K562 (cell line): ENCODE measurements around the gene AHI1. TPM values are rescaled to one million over a fixed set of nuclear protein-coding genes. Genes with fewer than 3 reads are reported as not detected.
A peak's percentile ranks its signal among the peaks of the same experiment; 100 is the strongest.

Experiments
- ATAC-seq: fragments of 200-7000 bp; cut with Tn5 transposase; 3 replicates; pipeline ENCODE4 v1.9.1; 2020; ENCODE audit warnings: moderate library complexity
- BruUV-seq: library from RNA; stranded (reverse); fragments of 400-500 nt; replicated peaks from 2 replicates; lab custom pipeline; 2021; lab: Mats Ljungman, UMichigan
- CTCF ChIA-PET: fragments of 300-600 bp; formaldehyde crosslinking; extraction: SDS; loops from one replicate; lab custom pipeline; 2021; ENCODE audit warnings: low intra/inter-chr PET ratio; lab: Yijun Ruan, JAX
- POLR2A ChIA-PET: fragments of 300-600, 350-650 bp; sonication (Branson Sonifier 250); formaldehyde crosslinking; extraction: SDS; loops from one replicate; lab custom pipeline; 2021; ENCODE audit warnings: antibody characterized with exemption, inconsistent platforms; lab: Yijun Ruan, JAX
- DNase-seq, 4 experiments: peaks; one replicate each; pipeline versions ENCODE4 v3.0.0 to v3.0.0-alpha.2; 2011 to 2018; ENCODE audit warnings: low spot score in 3 of 4, mixed read lengths in 3 of 4; ENCODE audit errors: extremely low read depth in 1 of 4
- FAIRE-seq: peaks from 2 replicates; lab custom pipeline; 2011; peaks lifted over from hg19 to GRCh38; lab: Jason Lieb, UNC
- H2AFZ ChIP-seq: 2 replicates; pipeline ENCODE4 v1.6.0; 2011; ENCODE audit warnings: low read depth, low read length, control low read depth, inconsistent platforms
- H3K27ac ChIP-seq: fragments of 200-600 bp; 3 replicates; pipeline ENCODE4 v1.8.0; 2011; ENCODE audit warnings: low read depth, mild to moderate bottlenecking, control low read depth, inconsistent platforms, low read length, moderate library complexity, mixed read lengths; ENCODE audit errors: extremely low read depth
- H3K27me3 ChIP-seq, 2 experiments: fragments of 300-600 bp in 1 of 2; 2 replicates in 1 of 2; 3 replicates in 1 of 2; pipeline versions ENCODE4 v1.6.0 to v1.8.0; 2011; ENCODE audit warnings: inconsistent platforms in 2 of 2, low read length in 2 of 2, mild to moderate bottlenecking in 1 of 2, mixed read lengths in 1 of 2, moderate library complexity in 1 of 2; ENCODE audit not compliant: control insufficient read depth in 2 of 2, insufficient read depth in 2 of 2
- H3K36me3 ChIP-seq: fragments of 300-600 bp; 3 replicates; pipeline ENCODE4 v1.8.0; 2011; ENCODE audit warnings: mild to moderate bottlenecking, low read length, inconsistent platforms; ENCODE audit not compliant: control insufficient read depth, insufficient read depth
- H3K4me1 ChIP-seq, 2 experiments: fragments of 200-600 bp in 1 of 2; replicated peaks in 1 of 2; 2 replicates in 1 of 2; 3 replicates in 1 of 2; pipeline versions ENCODE4 v1.5.1 to v1.8.0; 2011; ENCODE audit warnings: inconsistent platforms in 2 of 2, low read length in 2 of 2, mild to moderate bottlenecking in 1 of 2, mixed read lengths in 1 of 2, moderate library complexity in 1 of 2; ENCODE audit not compliant: control insufficient read depth in 2 of 2, insufficient read depth in 2 of 2
- H3K4me2 ChIP-seq: 2 replicates; pipeline ENCODE4 v1.6.1; 2011; ENCODE audit warnings: low read length, control low read depth, inconsistent platforms, mixed read lengths; ENCODE audit not compliant: insufficient read depth
- H3K4me3 ChIP-seq: fragments of 200-600 bp; sonication (generic), shearing (Covaris generic); 2 replicates; pipeline ENCODE4 v1.5.1; 2016; ENCODE audit warnings: control low read depth, inconsistent platforms
- H3K79me2 ChIP-seq: fragments of 200-600 bp; 3 replicates; pipeline ENCODE4 v1.8.0; 2011; ENCODE audit warnings: low read length, inconsistent platforms; ENCODE audit not compliant: control insufficient read depth, insufficient read depth
- H3K9ac ChIP-seq, 2 experiments: 2 replicates each; pipeline versions ENCODE4 v1.6.0 to v1.6.1; 2011; ENCODE audit warnings: low read depth in 2 of 2, low read length in 2 of 2, control low read depth in 1 of 2, inconsistent platforms in 1 of 2, mild to moderate bottlenecking in 1 of 2, mixed read lengths in 1 of 2; ENCODE audit not compliant: insufficient read depth in 1 of 2
- H3K9me1 ChIP-seq: one replicate; pipeline ENCODE4 v1.6.0; 2011; ENCODE audit warnings: inconsistent platforms, mild to moderate bottlenecking, low read length, moderate library complexity; ENCODE audit not compliant: control insufficient read depth, insufficient read depth
- H3K9me3 ChIP-seq: replicated peaks from 2 replicates; pipeline ENCODE4 v1.5.1; 2011; ENCODE audit warnings: low read depth, low read length, inconsistent platforms; ENCODE audit not compliant: control insufficient read depth, insufficient read depth
- H4K20me1 ChIP-seq: replicated peaks from 2 replicates; pipeline ENCODE4 v1.6.1; 2011; ENCODE audit warnings: low read length, inconsistent platforms, mixed read lengths; ENCODE audit not compliant: control insufficient read depth, insufficient read depth
- BRD9 ChIP-seq: fragments of 450-650 bp; IDR thresholded peaks from 2 replicates; pipeline ENCODE4 v1.6.1; 2018; ENCODE audit warnings: low read depth; ENCODE audit not compliant: partially characterized antibody
- CBX5 ChIP-seq: IDR thresholded peaks from 2 replicates; pipeline ENCODE4 v1.6.1; 2014; ENCODE audit warnings: low read depth, borderline replicate concordance
- CCNT2 ChIP-seq: IDR thresholded peaks from 2 replicates; pipeline ENCODE4 v1.6.1; 2011; ENCODE audit warnings: borderline replicate concordance, low read depth, mild to moderate bottlenecking, moderate library complexity, mixed read lengths, low read length; ENCODE audit not compliant: insufficient read length; ENCODE audit errors: extremely low read depth
- CHAMP1 ChIP-seq: fragments of 450-650 bp; IDR thresholded peaks from 2 replicates; pipeline ENCODE4 v1.6.1; 2016; ENCODE audit warnings: mild to moderate bottlenecking
- DDX20 ChIP-seq: fragments of 450-650 bp; IDR thresholded peaks from 2 replicates; pipeline ENCODE4 v1.6.1; 2016; ENCODE audit warnings: missing genetic modification characterization, low read depth, mild to moderate bottlenecking, missing compliant biosample characterization, moderate library complexity
- HNRNPL ChIP-seq: fragments of 200-400 bp; formaldehyde crosslinking; IDR thresholded peaks from 2 replicates; pipeline ENCODE4 v1.6.1; 2017; ENCODE audit warnings: low read depth, mild to moderate bottlenecking, low read length
- ID3 ChIP-seq, 2 experiments: fragments of 250-450 bp in 1 of 2; fragments of 450-650 bp in 1 of 2; sonication (Bioruptor Pico) in 1 of 2; IDR thresholded peaks; 2 replicates each; pipeline versions ENCODE4 v1.6.1 to v1.8.0; 2016 to 2021; ENCODE audit warnings: mild to moderate bottlenecking in 2 of 2, moderate library complexity in 2 of 2, missing compliant biosample characterization in 1 of 2, missing genetic modification characterization in 1 of 2
- POLR2B ChIP-seq: fragments of 450-650 bp; IDR thresholded peaks from 2 replicates; pipeline ENCODE4 v1.6.1; 2018; ENCODE audit warnings: low read depth; ENCODE audit not compliant: partially characterized antibody
- RAD51 ChIP-seq: fragments of 450-650 bp; IDR thresholded peaks from 2 replicates; pipeline ENCODE4 v1.7.1; 2016; ENCODE audit warnings: low read depth, mild to moderate bottlenecking, borderline replicate concordance
- SAFB ChIP-seq: fragments of 200-400 bp; formaldehyde crosslinking; IDR thresholded peaks from 2 replicates; pipeline ENCODE4 v1.6.1; 2017; ENCODE audit warnings: low read depth, low read length, borderline replicate concordance
- SMARCA4 ChIP-seq: fragments of 450-650 bp; IDR thresholded peaks from 2 replicates; pipeline ENCODE4 v1.6.1; 2016
- ZBTB9 ChIP-seq: fragments of 450-650 bp; formaldehyde crosslinking; IDR thresholded peaks from 2 replicates; pipeline ENCODE4 v1.4.0; 2020; ENCODE audit warnings: mild to moderate bottlenecking, moderate library complexity
- ZC3H8 ChIP-seq: fragments of 450-650 bp; IDR thresholded peaks from 2 replicates; pipeline ENCODE4 v1.6.1; 2017
- ZNF253 ChIP-seq: fragments of 250-450 bp; sonication (Bioruptor Pico); conservative IDR thresholded peaks from 2 replicates; pipeline ENCODE4 v1.6.1; 2021; ENCODE audit warnings: mild to moderate bottlenecking
- WGBS: fragments of 100-300 bp; shearing (Covaris generic); methylation state at CpG from one replicate; pipeline ENCODE4 v1.1.6; 2016; ENCODE audit warnings: low coverage, mixed read lengths; ENCODE audit not compliant: insufficient coverage; ENCODE audit errors: missing lambda C conversion rate; 5-methylcytosine and 5-hydroxymethylcytosine counted together
- in situ Hi-C: fragments of 300-500 bp; cut with MboI; formaldehyde crosslinking; loops from 4 replicates; pipeline ENCODE4 v1.15.0; 2018; ENCODE audit warnings: inconsistent platforms, mixed read lengths
- intact Hi-C: fragments of 100-400 bp; cut with micrococcal nuclease; formaldehyde crosslinking; loops from 2 replicates; pipeline ENCODE4 v1.14.2; 2022
- polyA plus RNA-seq, 8 experiments: library from polyadenylated mRNA; depleted of rRNA in 4 of 8; stranded (reverse) in 5 of 8; unstranded in 3 of 8; fragments of >200 nt; fragmentation: Nextera tagmentation in 2 of 8; fragmentation: Illumina TruSeq in 1 of 8; extraction: Ambion mirVana in 2 of 8; extraction: Trizol in 1 of 8; gene quantifications; 2 replicates each; pipeline versions ENCODE4 v1.2.1 to v1.2.3, GENCODE V29; 2011 to 2014; ENCODE audit warnings: inconsistent platforms in 1 of 8, missing spikeins in 1 of 8
- total RNA-seq, 7 experiments: library from RNA; depleted of rRNA in 6 of 7; stranded (reverse); fragments of >200 nt in 6 of 7; fragmentation: Illumina TruSeq in 2 of 7; extraction: Trizol in 2 of 7; gene quantifications; 2 replicates each; pipeline versions ENCODE4 v1.2.1 to v1.2.3, GENCODE V29; 2011 to 2021; ENCODE audit warnings: low replicate concordance in 1 of 7

AHI1 gene
- total and polyA plus RNA-seq, 9 of the 15 experiments (the other 6 are each of a cell fraction or from before 2014, with no cell fraction given), result 24.7 to 54.9 (median 32.2) TPM

DNA sequence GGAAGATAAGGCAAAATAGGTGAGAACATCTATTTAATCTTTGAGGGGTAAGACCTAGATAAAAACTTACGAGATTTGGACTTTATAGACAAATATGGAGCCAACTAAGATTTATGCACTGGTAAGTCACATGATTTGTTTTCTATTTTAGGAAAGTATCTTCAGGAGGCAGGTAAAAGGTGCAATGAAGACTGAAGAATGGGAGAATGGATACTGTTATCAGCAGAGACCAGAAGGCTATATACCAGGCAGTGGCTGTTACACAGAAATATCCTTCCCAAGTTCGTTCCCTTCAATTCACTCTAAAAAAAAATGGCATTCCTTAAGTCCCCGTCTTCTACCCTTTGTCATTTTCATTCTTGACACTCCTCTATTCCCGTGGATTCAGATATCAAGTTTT is 192.7 kb downstream of the AHI1 start:
- BruUV-seq, result no TSS peak
- 14% methylated on average over 4 of the region's 4 CpGs for WGBS
- TF ChIP-seq CBX5 (no peak), CCNT2 (peak; percentile 50), DDX20 (tag) (no peak; the same call in 1 of the 2 replicates), HNRNPL (no peak), BRD9 (no peak), ZC3H8 (no peak), SAFB (no peak), SMARCA4 (peak; percentile 39; the same call in 1 of the 2 replicates), RAD51 (peak; percentile 43; the same call in 1 of the 2 replicates), ZBTB9 (CRISPR knock-in tag) (no peak), CHAMP1 (0 out of 2 replicates have a peak, but pooled peaks have one; percentile 71), POLR2B (no peak), ID3 (CRISPR knock-in tag; IDR thresholded peaks at IDR 0.05) (no peak), ID3 (tag; IDR thresholded peaks at IDR 0.05) (0 out of 2 replicates have a peak, but pooled peaks have one; percentile 35), ZNF253 (CRISPR knock-in tag) (no peak)

More for the DNA sequence above, 192.7 kb downstream of the AHI1 start:
- Histone ChIP-seq H3K9ac (no peak overlapping the region), H3K4me2 (peak overlapping the region; percentile 16), H3K4me1 (peaks cover 16 to 51% of the 10 kb centered on the region in 2 experiments), H3K27ac (peak overlapping the region; percentile 57; the same call in 2 of the 3 replicates), H3K27me3 (no peaks in the 10 kb centered on the region), H4K20me1 (no peaks in the 10 kb centered on the region), H3K36me3 (peaks cover 10% of the 10 kb centered on the region; the same call in 2 of the 3 replicates), H3K4me3 (no peak overlapping the region), H3K9me1 (no peaks in the 10 kb centered on the region), H3K79me2 (no peaks in the 10 kb centered on the region), H2AFZ (no peak overlapping the region), H3K9me3 (peaks cover 3% of the 10 kb centered on the region; the same call in 1 of the 2 replicates)
- ChIA-PET CTCF (no interaction called here), POLR2A (interaction anchor here (0.8 kb wide), 1 partner anchor 98 kb away, joined by 3 read pairs; no protein-coding TSS in a partner anchor)
- intact Hi-C loops (loop anchor here (5.0 kb wide), 1 partner anchor 117 kb away; no protein-coding TSS in a partner anchor), in situ Hi-C loops (no loop called here)
- peak; percentile 8; the same call in 1 of the 3 replicates for ATAC-seq
- peak; percentile 40 to 57 (median 50) for DNase-seq
- no peak for FAIRE-seq
